Measurements from ENCODE around the gene DNAH1.

- TF ChIP-seq POLR2A (IDR thresholded peaks at IDR 0.05) (no peak), CTCF (IDR thresholded peaks at IDR 0.05) (no peak)
Measured at GRCh38 chr3:52370531-52370930, 54.4 kb downstream of the DNAH1 start.

Data from Peyer's patch (tissue), 4 donors.